Measurements from ENCODE around the gene DDX27.

Gene DDX27

GRCh38 chr20:49281059-49281912, 62.1 kb downstream of the DDX27 start:
- no peak for TF ChIP-seq SIN3A (IDR thresholded peaks at IDR 0.05; ENCODE audit: borderline replicate concordance, insufficient read depth, low read length)
- no peak for TF ChIP-seq REST (IDR thresholded peaks at IDR 0.05; ENCODE audit: insufficient read depth in 1 of 2, low read depth in 2 of 2, low read length in 2 of 2)
- no peak for TF ChIP-seq FOXP2 (optimal IDR thresholded peaks at IDR 0.05; ENCODE audit: borderline replicate concordance, extremely low read depth, extremely low read length, insufficient read depth)
- TF ChIP-seq POLR2AphosphoS5 (IDR thresholded peaks at IDR 0.05; ENCODE audit: low read depth, low read length) = no peak
- no peak for TF ChIP-seq TAF1 (IDR thresholded peaks at IDR 0.05; ENCODE audit: borderline replicate concordance, insufficient read depth, low read length)

- TF ChIP-seq POLR2AphosphoS5 (IDR thresholded peaks at IDR 0.05; ENCODE audit: low read depth, low read length) (no peak; the same call in 1 of the 2 replicates), REST (IDR thresholded peaks at IDR 0.05; ENCODE audit: insufficient read depth in 1 of 2, low read depth in 2 of 2, low read length in 2 of 2) (no peak), SIN3A (IDR thresholded peaks at IDR 0.05; ENCODE audit: borderline replicate concordance, insufficient read depth, low read length) (no peak), FOXP2 (optimal IDR thresholded peaks at IDR 0.05; ENCODE audit: borderline replicate concordance, extremely low read depth, extremely low read length, insufficient read depth) (no peak), TAF1 (IDR thresholded peaks at IDR 0.05; ENCODE audit: borderline replicate concordance, insufficient read depth, low read length) (no peak)
Measured at GRCh38 chr20:49281913-49282467, 62.8 kb downstream of the DDX27 start.

GRCh38 chr20:49282584-49283171, 63.5 kb downstream of the DDX27 start:
- no peak for TF ChIP-seq REST (IDR thresholded peaks at IDR 0.05; ENCODE audit: insufficient read depth in 1 of 2, low read depth in 2 of 2, low read length in 2 of 2)
- TF ChIP-seq POLR2AphosphoS5 (IDR thresholded peaks at IDR 0.05; ENCODE audit: low read depth, low read length) = no peak
- TF ChIP-seq SIN3A (IDR thresholded peaks at IDR 0.05; ENCODE audit: borderline replicate concordance, insufficient read depth, low read length) = no peak
- no peak for TF ChIP-seq TAF1 (IDR thresholded peaks at IDR 0.05; ENCODE audit: borderline replicate concordance, insufficient read depth, low read length)
- TF ChIP-seq FOXP2 (optimal IDR thresholded peaks at IDR 0.05; ENCODE audit: borderline replicate concordance, extremely low read depth, extremely low read length, insufficient read depth) = no peak

- TF ChIP-seq FOXP2 (optimal IDR thresholded peaks at IDR 0.05; ENCODE audit: borderline replicate concordance, extremely low read depth, extremely low read length, insufficient read depth) (no peak), POLR2AphosphoS5 (IDR thresholded peaks at IDR 0.05; ENCODE audit: low read depth, low read length) (peak; percentile 62; the same call in 1 of the 2 replicates)
Measured at GRCh38 chr20:49283176-49283702, 64.0 kb downstream of the DDX27 start.

Measured in PFSK-1 (cell line).